Activated B cell treated with CpG ODN at 0.5 μM for 24 hours (primary cell): ENCODE measurements around the gene FKBP10. TPM values are rescaled to one million over a fixed set of nuclear protein-coding genes. Genes with fewer than 3 reads are reported as not detected.

Experiments
- ATAC-seq: fragments of 200-7000 bp; cut with Tn5 transposase; one replicate; pipeline ENCODE4 v1.10.0; 2021; ENCODE audit warnings: low read depth, mild to moderate bottlenecking, moderate library complexity
- CTCF ChIA-PET: fragments of 350-600 bp; sonication (Branson Sonifier 250); formaldehyde crosslinking; loops from one replicate; lab custom pipeline; 2021; ENCODE audit warnings: antibody characterized with exemption; lab: Charles Lee
- POLR2A ChIA-PET: fragments of 350-600 bp; sonication (Branson Sonifier 250); formaldehyde crosslinking; loops from one replicate; lab custom pipeline; 2021; ENCODE audit warnings: antibody characterized with exemption; lab: Charles Lee
- DNase-seq: peaks from one replicate; pipeline ENCODE4 v3.0.0; 2022
- H3K27ac Mint-ChIP-seq: one replicate; pipeline ENCODE4 v1.8.0; 2020; ENCODE audit warnings: mixed read lengths
- H3K27me3 Mint-ChIP-seq: one replicate; pipeline ENCODE4 v1.8.0; 2021; ENCODE audit warnings: mixed read lengths
- H3K36me3 Mint-ChIP-seq: one replicate; pipeline ENCODE4 v1.8.0; 2021; ENCODE audit warnings: low read depth, mixed read lengths
- H3K4me1 Mint-ChIP-seq: one replicate; pipeline ENCODE4 v1.8.0; 2021; ENCODE audit warnings: mixed read lengths
- H3K4me3 Mint-ChIP-seq: one replicate; pipeline ENCODE4 v1.8.0; 2020; ENCODE audit warnings: mild to moderate bottlenecking, mixed read lengths
- H3K9me3 Mint-ChIP-seq: one replicate; pipeline ENCODE4 v1.8.0; 2020; ENCODE audit warnings: mixed read lengths
- CTCF ChIP-seq: fragments of 200-600 bp; IDR thresholded peaks from one replicate; pipeline ENCODE4 v1.8.0; 2022; ENCODE audit warnings: antibody characterized with exemption, mild to moderate bottlenecking
- intact Hi-C: fragments of 100-400 bp; cut with micrococcal nuclease; formaldehyde crosslinking; loops from one replicate; pipeline ENCODE4 v1.15.1; 2024
- total RNA-seq: library from RNA; stranded (reverse); gene quantifications from 2 replicates; pipeline ENCODE4 v1.2.3, GENCODE V29; 2022

FKBP10 gene
- total RNA-seq, 1 donor from 2014 or later: 0.86 TPM

DNA sequence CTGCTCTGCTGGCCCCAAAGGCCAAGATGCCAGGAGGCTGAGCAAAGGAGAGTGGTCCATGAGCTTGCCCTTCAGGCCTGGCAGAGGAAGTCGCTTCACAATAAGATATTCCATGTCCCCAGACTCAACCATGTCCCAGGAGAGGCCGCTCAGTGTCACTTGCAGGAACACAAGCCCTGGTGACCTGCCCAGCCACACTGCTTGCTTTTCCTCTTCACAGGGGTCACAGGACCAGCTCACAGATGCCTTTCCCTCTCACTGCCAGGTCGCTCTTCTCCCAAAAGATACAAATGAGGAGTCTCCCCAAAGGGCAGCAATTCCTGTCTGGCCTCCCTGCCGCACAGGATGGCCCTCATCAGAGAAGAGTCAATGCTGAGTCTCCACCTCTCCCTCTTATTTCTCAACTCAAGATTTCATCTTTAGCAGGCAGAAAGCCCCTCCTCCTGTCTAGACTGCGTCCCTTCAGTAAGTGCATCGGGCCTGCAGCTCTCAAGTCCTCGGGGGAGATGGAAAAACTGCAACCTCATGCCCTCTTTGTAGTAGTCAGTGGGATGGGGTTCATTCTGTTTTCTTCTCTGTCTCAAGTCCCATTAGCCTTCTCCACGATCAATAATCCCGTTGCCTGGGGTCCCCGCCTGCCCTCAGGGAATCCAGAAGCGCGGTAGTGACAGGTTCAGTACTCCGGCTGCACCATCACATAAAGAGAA is 31.2 kb upstream of the FKBP10 start:
- intact Hi-C loops: loop anchor here (10.0 kb wide), 1 partner anchor 603 kb away; the partner anchor contains the start of gene STAT3
- Mint-ChIP-seq H3K27ac (peak overlapping the region; percentile 46), H3K36me3 (no peaks in the 10 kb centered on the region), H3K9me3 (no peaks in the 10 kb centered on the region), H3K4me3 (no peak overlapping the region), H3K27me3 (no peaks in the 10 kb centered on the region), H3K4me1 (peaks cover 53% of the 10 kb centered on the region)
- ATAC-seq (no peak), DNase-seq (no peak)
- no peak for TF ChIP-seq CTCF
- ChIA-PET POLR2A (interaction anchor here (0.7 to 1.1 kb wide), 2 partner anchors 8 to 50 kb away, joined by 3 to 6 read pairs; no protein-coding TSS in a partner anchor), CTCF (no interaction called here)

DNA sequence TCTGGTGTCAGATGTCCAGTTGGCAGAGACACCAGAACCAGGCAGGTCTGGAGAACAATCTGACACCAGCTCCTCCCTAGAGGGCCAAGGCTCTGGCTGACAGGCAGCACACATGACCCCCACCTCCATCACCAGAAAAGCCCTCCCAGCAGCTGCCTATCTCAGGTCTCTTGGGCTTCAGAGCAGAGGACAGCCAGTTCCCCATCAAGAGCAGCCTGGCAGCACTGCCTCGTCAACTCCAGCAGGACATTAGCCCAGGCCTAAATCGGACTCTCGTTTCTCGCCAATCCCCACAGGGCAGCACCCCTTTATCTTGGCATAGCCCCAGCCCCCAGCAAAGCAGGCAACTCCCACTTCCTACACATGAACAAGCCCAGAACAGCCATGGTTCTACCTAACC is 30.7 kb upstream of the FKBP10 start:
- POLR2A ChIA-PET: interaction anchor here (1.1 kb wide), 1 partner anchor 8 kb away, joined by 3 read pairs; no protein-coding TSS in a partner anchor
- no peak for ATAC-seq
- Mint-ChIP-seq H3K27me3 (no peaks in the 10 kb centered on the region), H3K27ac (peak overlapping the region; percentile 46), H3K4me1 (peaks cover 58% of the 10 kb centered on the region), H3K9me3 (no peaks in the 10 kb centered on the region), H3K36me3 (no peaks in the 10 kb centered on the region), H3K4me3 (no peak overlapping the region)
- CTCF ChIA-PET: no interaction called here
- TF ChIP-seq CTCF: no peak
- DNase-seq: no peak
- intact Hi-C loops: loop anchor here (10.0 kb wide), 1 partner anchor 603 kb away; the partner anchor contains the start of gene STAT3

DNA sequence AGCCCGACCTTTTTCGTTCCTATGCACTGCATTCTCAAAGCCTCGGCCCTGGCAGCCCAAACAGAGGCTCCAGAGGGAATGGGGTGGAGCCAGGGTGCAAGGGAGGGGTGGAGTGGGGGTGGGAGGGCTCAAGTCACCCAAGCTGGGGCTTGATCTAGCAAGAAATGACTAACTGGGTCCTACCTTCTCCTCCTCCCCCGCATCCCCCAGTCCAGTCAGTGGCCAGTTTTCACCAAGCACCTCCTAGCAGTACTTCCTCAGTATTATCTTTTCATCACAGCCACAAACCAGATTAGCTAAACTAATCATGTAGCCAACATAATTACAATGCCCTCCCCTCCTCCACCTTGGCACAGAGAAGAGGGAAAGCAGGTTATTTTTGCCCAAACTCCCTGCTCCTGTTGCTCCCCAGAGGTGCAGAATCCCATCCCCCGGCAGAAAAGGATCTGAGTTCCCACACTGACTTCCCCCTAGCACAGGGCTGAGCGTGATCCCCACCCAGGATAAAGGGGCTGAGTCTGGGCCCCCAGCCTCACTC is 28.5 kb upstream of the FKBP10 start:
- Mint-ChIP-seq H3K27ac (peak overlapping the region; percentile 50), H3K36me3 (no peaks in the 10 kb centered on the region), H3K4me1 (peaks cover 61% of the 10 kb centered on the region), H3K4me3 (peak overlapping the region; percentile 56), H3K27me3 (no peaks in the 10 kb centered on the region), H3K9me3 (no peaks in the 10 kb centered on the region)
- ATAC-seq: no peak
- POLR2A ChIA-PET: interaction anchor here (0.6 to 1.4 kb wide), 5 partner anchors 21 to 1219 kb away, joined by 3 to 4 read pairs (median 4); partner anchors contain the start of genes CCR7, EIF1 and P3H4
- intact Hi-C loops: loop anchor here (10.0 kb wide), 1 partner anchor 601 kb away; the partner anchor contains the start of gene STAT3
- CTCF ChIA-PET: interaction anchor here (3.1 kb wide), 1 partner anchor 17 kb away, joined by 17 read pairs; no protein-coding TSS in a partner anchor
- no peak for TF ChIP-seq CTCF
- DNase-seq: no peak

- H3K4me1 Mint-ChIP-seq: peaks cover 61% of the 10 kb centered on the region
- ChIA-PET CTCF (interaction anchor here (1.3 to 3.1 kb wide), 5 partner anchors 16 to 181 kb away, joined by 3 to 17 read pairs (median 7); partner anchors contain the start of gene P3H4), POLR2A (interaction anchor here (0.6 to 3.0 kb wide), 8 partner anchors 22 to 1220 kb away, joined by 3 to 27 read pairs (median 4); partner anchors contain the start of genes ACLY, CCR7, EIF1 and HAP1)
- intact Hi-C loops: loop anchor here (5.0 to 10.0 kb wide), 2 partner anchors 98 to 600 kb away; partner anchors contain the start of genes EIF1 and STAT3
- DNase-seq (peak; percentile 37), ATAC-seq (peak; percentile 4)
- H3K4me3 Mint-ChIP-seq: peak overlapping the region; percentile 78
- H3K36me3 Mint-ChIP-seq: no peaks in the 10 kb centered on the region
- H3K9me3 Mint-ChIP-seq: no peaks in the 10 kb centered on the region
- no peak for TF ChIP-seq CTCF
- no peaks in the 10 kb centered on the region for H3K27me3 Mint-ChIP-seq
- H3K27ac Mint-ChIP-seq: peak overlapping the region; percentile 75
Observed at GRCh38 chr17:41785091-41785858, 27.5 kb upstream of the FKBP10 start.
